CD4-positive, alpha-beta T cell treated with Interleukin-15 for 1 hour (primary cell): ENCODE measurements around the gene NBAS.

Experiments used
- DNase-seq: peaks from one replicate; pipeline ENCODE4 v3.0.0-alpha.2; 2020

Gene NBAS

GRCh38 chr2:15400240-15400826 lies 160.8 kb downstream of the NBAS start:
- no peak for DNase-seq

GRCh38 chr2:15399241-15399640 lies 161.9 kb downstream of the NBAS start:
- no peak for DNase-seq

- DNase-seq, result no peak
Observed at GRCh38 chr2:15391751-15392150, 169.4 kb downstream of the NBAS start.

GRCh38 chr2:15389895-15390294 lies 171.2 kb downstream of the NBAS start:
- DNase-seq, result no peak

- DNase-seq, result no peak
Observed at GRCh38 chr2:15389326-15389700, 171.8 kb downstream of the NBAS start.

- DNase-seq, result no peak
Observed at GRCh38 chr2:15388406-15389325, 172.5 kb downstream of the NBAS start.

GRCh38 chr2:15385184-15385583 lies 175.9 kb downstream of the NBAS start:
- DNase-seq, result no peak

GRCh38 chr2:15383695-15384350 lies 177.3 kb downstream of the NBAS start:
- no peak for DNase-seq

- no peak for DNase-seq
Observed at GRCh38 chr2:15378148-15378908, 182.8 kb downstream of the NBAS start.

GRCh38 chr2:15377202-15377601 lies 183.9 kb downstream of the NBAS start:
- DNase-seq, result no peak

- DNase-seq, result no peak
Observed at GRCh38 chr2:15372019-15372418, 189.1 kb downstream of the NBAS start.

GRCh38 chr2:15369129-15369528 lies 192.0 kb downstream of the NBAS start:
- DNase-seq, result no peak

GRCh38 chr2:15367715-15368114 lies 193.4 kb downstream of the NBAS start:
- DNase-seq, result no peak

- no peak for DNase-seq
Observed at GRCh38 chr2:15367205-15367604, 193.9 kb downstream of the NBAS start.

GRCh38 chr2:15365411-15365810 lies 195.7 kb downstream of the NBAS start:
- no peak for DNase-seq

GRCh38 chr2:15364561-15364960 lies 196.6 kb downstream of the NBAS start:
- DNase-seq, result no peak

GRCh38 chr2:15363734-15364133 lies 197.4 kb downstream of the NBAS start:
- DNase-seq, result no peak

- no peak for DNase-seq
Observed at GRCh38 chr2:15363142-15363541, 198.0 kb downstream of the NBAS start.

GRCh38 chr2:15359716-15360531 lies 201.2 kb downstream of the NBAS start:
- DNase-seq, result no peak

GRCh38 chr2:15357922-15358321 lies 203.2 kb downstream of the NBAS start:
- no peak for DNase-seq

- no peak for DNase-seq
Observed at GRCh38 chr2:15357186-15357585, 203.9 kb downstream of the NBAS start.

GRCh38 chr2:15355386-15355785 lies 205.7 kb downstream of the NBAS start:
- DNase-seq, result no peak
